ENCODE results near the gene CUX1.

DNA sequence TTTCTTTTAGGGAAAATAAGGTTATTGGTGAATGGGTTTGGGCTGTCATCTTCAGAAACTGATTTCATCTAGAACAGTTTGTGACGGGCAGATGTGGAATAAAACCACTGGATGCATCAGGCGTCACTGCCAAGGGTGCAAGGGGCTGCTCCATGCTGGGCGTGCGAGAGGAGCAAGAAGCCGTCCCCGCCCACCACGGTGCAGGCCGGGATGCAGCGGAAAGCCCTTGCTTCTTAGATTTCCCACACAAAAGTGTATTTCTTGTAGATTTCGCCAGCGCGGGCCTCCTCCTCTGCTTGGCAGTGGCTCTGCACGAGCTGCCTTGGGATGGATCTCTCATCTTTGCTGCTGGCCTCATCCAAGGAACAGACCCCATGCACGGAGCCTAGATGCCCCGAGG, 189.3 kb downstream of the CUX1 start:
- TF ChIP-seq RARB (CRISPR knock-in tag; IDR thresholded peaks at IDR 0.05) (no peak), ISL1 (CRISPR knock-in tag; IDR thresholded peaks at IDR 0.05) (no peak), ZFP3 (CRISPR knock-in tag; IDR thresholded peaks at IDR 0.05) (no peak), TOX (CRISPR knock-in tag; IDR thresholded peaks at IDR 0.05; ENCODE audit: borderline replicate concordance) (no peak), ESRRG (CRISPR knock-in tag; IDR thresholded peaks at IDR 0.05) (no peak)
- TF ChIP-seq, protein P1, sequence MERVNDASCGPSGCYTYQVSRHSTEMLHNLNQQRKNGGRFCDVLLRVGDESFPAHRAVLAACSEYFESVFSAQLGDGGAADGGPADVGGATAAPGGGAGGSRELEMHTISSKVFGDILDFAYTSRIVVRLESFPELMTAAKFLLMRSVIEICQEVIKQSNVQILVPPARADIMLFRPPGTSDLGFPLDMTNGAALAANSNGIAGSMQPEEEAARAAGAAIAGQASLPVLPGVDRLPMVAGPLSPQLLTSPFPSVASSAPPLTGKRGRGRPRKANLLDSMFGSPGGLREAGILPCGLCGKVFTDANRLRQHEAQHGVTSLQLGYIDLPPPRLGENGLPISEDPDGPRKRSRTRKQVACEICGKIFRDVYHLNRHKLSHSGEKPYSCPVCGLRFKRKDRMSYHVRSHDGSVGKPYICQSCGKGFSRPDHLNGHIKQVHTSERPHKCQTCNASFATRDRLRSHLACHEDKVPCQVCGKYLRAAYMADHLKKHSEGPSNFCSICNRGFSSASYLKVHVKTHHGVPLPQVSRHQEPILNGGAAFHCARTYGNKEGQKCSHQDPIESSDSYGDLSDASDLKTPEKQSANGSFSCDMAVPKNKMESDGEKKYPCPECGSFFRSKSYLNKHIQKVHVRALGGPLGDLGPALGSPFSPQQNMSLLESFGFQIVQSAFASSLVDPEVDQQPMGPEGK (CRISPR knock-in tag; IDR thresholded peaks at IDR 0.05; ENCODE audit: borderline replicate concordance), result no peak

Data from SK-N-SH treated with all-trans-retinoic acid at 6 μM for 48 hours (cell line).